GM19372 (cell line): Measurements from ENCODE around the gene CD63.
A peak's percentile ranks its signal among the peaks of the same experiment; 100 is the strongest.

Experiments used
- ATAC-seq: cut with Tn5 transposase; IDR thresholded peaks from one replicate; pipeline ENCODE4 v1.9.1; 2021; ENCODE audit warnings: mild to moderate bottlenecking, low read depth, moderate library complexity; ENCODE audit not compliant: unreplicated experiment

The CD63 gene

DNA sequence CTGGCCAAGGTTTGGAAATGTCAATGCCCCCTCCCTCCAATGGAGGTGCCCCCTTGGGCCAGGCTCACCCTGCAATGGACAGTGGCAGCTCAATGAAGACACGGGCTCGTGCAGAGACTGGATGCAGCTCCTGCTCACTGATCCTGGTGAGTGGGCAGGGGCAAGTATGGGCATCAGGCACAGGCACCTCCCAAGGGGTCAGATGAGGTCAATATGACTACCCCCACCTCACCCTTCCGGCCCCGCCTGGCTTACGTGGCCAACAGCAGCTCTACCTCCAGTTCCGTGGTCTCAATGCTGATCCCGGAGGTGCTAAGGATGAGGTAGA, 34.7 kb downstream of the CD63 start:
- no peak for ATAC-seq

GRCh38 chr12:55693323-55694187, 35.3 kb downstream of the CD63 start:
- no peak for ATAC-seq

DNA sequence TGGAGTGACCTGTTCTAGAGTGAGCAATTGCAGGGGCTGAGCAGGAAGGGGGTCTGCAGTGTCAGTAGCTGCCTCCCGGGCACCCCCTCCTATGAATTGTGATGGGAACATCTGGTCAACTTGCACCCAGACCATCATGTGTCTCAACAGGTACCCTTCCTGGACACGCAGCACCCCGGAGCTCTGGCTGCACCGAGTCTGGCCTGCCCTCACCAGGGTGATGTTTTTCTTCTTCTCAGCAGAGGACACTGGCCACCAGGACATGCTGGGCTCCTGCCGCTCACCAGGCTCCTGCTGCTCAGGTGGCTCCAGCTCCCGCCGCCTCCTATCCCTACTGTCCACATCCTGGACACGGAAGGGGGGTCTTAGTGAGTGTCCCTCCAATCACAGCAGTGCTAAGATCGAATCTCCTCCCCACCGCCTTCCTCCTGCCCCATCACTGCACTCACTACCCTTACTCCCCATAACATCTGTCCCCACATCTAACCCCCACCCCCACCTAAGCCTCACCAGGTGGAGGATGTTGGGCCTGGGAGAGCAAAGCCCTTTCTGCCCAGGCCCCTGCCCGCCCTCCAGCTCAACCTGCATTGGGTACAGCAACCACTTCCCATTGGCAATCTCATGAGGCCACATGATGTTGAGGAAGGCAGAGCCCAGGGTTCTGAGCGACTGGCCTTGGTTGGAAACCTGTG, 36.0 kb downstream of the CD63 start:
- ATAC-seq = no peak

DNA sequence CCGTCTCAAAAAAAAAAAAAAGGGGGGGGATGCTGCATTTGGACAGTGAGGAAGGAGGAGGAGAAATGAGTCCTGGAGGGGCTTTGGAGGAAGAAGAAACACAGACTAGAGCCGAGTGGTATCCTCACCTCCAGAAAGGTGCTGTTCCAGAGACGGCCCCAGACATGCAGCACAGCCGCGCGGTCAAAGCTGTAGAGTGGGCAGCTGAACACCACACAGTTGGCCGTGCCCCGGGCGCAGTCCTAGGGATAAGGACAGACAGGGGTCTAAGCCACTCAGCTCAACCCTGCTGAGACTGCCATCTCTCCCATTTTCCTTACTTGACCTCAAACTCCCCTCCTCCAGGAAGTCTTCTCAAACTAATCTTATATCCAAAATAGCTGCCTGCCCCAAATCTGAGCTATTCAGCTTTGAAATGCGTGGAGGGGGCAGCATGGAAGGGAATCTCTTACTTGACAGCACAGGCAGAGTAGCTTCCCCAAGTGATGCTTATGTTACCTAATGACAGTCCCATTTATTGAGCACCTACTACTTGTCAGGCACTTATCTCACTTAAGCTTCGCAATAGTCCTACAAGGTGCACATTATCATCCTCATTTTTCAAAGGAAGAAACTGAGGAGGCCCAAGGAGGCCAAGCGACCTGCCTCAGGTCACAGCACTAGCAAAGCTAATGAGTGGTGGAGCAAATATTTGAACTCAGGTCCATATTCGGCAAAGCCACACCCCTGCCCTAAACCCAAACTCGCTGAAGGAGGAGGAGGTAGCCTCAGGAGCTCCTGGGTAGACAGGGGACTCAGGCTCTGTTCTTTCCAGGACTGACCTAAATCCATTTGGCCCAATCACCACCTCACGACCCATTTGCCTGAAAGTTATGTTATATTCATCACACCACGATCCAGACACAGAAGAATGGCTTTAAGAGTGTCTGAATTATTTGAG, 39.8 kb downstream of the CD63 start:
- ATAC-seq = no peak

DNA sequence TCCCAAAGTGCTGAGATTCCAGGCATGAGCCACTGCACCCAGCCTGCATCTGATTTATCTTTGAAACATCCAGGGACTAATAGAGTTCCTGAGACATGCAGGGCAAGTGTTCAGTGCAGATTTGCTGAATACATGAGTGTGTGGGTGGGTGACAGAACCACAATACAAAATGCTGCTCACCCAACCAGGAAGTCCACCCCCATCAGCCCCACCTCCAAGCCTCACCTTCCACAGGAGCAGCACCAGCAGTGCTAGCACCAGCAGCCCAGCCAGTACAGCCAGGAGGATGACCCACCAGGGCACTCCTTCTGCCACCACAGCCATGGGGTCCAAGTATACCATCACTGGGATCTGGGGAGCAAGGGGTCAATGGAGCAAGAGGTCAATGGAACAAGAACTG, 41.1 kb downstream of the CD63 start:
- ATAC-seq = peak; percentile 87

DNA sequence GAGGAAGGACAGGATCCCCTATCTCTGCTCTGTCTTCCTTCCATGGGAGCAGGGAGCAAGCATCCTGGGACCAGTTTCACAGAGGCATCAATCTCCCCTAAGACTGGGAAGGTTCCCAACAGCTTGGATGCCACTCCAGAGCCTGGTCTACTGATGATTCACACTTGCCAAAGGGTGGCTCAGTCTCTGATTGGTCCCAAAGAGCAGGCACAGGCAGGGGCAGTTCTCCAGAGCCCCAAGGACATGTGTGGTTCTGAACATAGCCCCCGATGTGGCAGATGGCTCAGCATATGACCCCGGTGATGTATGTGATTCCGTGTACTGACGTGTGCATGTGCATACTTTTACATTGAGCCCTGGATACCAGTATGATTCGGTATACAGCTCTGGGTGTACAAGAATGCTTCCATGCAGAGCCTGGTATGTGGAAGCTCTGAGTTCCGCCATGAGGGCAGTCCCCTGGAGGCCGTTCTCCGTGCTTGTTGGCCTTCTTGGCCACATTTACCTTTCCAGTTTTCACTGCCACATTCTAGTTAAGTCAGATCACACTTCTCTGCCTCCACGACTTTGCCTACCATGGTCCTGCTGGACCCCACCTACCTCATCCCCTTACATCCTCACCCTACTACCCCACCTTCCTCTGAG, 42.3 kb downstream of the CD63 start:
- no peak for ATAC-seq

- no peak for ATAC-seq
Measured at GRCh38 chr12:55685671-55686070, 43.1 kb downstream of the CD63 start.

DNA sequence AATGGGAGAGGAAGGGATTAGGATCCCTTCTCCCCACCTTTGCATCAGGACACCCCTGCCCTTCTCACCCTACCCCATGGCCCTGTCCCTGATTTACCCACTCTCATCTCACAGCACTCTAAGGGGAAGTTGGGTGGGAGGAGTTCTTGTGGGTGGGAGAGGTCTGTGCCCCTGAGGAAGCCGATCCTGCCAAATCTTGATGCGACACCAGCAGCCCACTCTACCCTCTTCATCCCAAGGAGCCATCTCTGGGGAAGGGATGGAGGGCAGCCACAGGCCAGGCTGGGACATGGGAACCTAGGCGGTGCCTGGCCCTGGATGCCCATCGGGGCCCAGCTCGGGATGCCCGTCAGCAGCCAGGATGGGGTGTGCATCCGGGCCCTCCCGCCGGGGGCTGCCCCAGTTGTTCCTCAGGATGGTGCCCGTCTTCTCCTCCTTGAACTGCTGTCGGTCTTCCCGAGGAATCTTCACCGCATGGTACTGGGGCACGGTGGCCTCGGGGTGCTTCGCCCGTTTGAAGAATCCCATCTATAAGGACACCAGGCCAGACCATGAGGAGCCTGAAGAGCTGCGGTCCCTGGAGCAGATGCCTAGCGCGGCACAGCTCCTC, 43.9 kb downstream of the CD63 start:
- ATAC-seq = no peak

- no peak for ATAC-seq
Measured at GRCh38 chr12:55683676-55684075, 45.1 kb downstream of the CD63 start.

GRCh38 chr12:55682087-55682796, 46.6 kb downstream of the CD63 start:
- ATAC-seq = no peak

- ATAC-seq = no peak
Measured at GRCh38 chr12:55681142-55682077, 47.4 kb downstream of the CD63 start.

GRCh38 chr12:55679691-55680090, 49.1 kb downstream of the CD63 start:
- ATAC-seq = no peak

DNA sequence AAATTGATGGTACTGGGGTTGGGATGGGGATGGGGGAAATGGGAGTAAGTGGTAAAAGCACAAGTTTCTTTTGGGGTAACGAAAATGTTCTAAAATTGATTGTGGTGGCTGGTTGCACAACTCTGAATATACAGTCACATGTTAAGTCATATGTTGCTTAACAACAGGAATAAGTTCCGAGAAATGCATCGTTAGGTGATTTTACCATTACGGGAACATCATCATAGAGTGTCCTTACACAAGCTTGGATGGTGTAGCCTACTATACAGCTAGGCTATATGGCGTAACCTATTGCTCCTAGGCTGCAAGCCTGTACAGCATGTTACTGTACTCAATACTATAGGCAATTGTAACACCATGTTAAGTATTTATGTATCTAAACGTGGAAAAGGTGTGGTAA, 52.1 kb downstream of the CD63 start:
- no peak for ATAC-seq

DNA sequence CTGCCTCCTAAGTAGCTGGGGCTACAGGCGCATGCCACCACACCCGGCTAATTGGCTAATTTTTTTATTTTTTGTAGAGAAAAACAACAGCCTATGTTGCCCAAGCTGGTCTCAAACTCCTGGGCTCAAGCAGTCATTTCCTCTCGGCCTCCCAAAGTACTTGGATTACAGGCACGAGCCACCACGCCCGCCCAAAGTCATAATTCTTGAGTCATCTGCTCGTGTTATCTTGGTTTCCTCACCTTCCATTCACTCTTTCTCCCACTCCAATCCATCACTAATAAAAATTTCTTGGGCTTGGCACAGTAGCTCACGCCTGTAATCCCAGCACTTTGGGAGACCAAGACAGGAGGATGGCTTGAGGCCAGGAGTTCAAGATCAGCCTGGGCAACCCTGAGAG, 53.1 kb downstream of the CD63 start:
- ATAC-seq = no peak
